Large intestine (tissue), 3 donors: Measurements from ENCODE around the gene EXOC4. TPM values are rescaled to one million over a fixed set of nuclear protein-coding genes. Genes with fewer than 3 reads are reported as not detected.

Source experiments
- DNase-seq, 2 donors: peaks; one replicate each; pipeline versions ENCODE4 v3.0.0 to v3.0.0-alpha.2; 2013
- H3K27ac ChIP-seq: one replicate; pipeline ENCODE4 v1.5.1; 2013; ENCODE audit warnings: low read length
- H3K27me3 ChIP-seq: 2 replicates; pipeline ENCODE4 v1.6.1; 2013; ENCODE audit warnings: low read length; ENCODE audit not compliant: control insufficient read depth, insufficient read depth
- H3K36me3 ChIP-seq: 2 replicates; pipeline ENCODE4 v1.6.1; 2013; ENCODE audit warnings: low read length; ENCODE audit not compliant: control insufficient read depth, insufficient read depth
- H3K4me1 ChIP-seq: one replicate; pipeline ENCODE4 v1.6.1; 2013; ENCODE audit warnings: low read length; ENCODE audit not compliant: control insufficient read depth, insufficient read depth
- H3K4me3 ChIP-seq: one replicate; pipeline ENCODE4 v1.5.1; 2013; ENCODE audit warnings: low read length
- H3K9me3 ChIP-seq: one replicate; pipeline ENCODE4 v1.6.1; 2013; ENCODE audit warnings: mild to moderate bottlenecking, low read depth, low read length, moderate library complexity; ENCODE audit not compliant: control insufficient read depth
- WGBS: methylation state at CpG from one replicate; pipeline ENCODE4 v1.1.5; 2013; ENCODE audit warnings: low lambda C conversion rate; ENCODE audit not compliant: insufficient coverage; 5-methylcytosine and 5-hydroxymethylcytosine counted together
- polyA plus RNA-seq: library from polyadenylated mRNA; unstranded; fragments of 120-200 nt; gene quantifications from one replicate; pipeline ENCODE4 v1.2.1, GENCODE V29; 2013

The EXOC4 gene
- polyA plus RNA-seq, 1 donor, result 45.4 TPM

GRCh38 chr7:133590795-133591194 is 337.9 kb downstream of the EXOC4 start:
- no peaks in the 10 kb centered on the region for H3K27me3 ChIP-seq

DNA sequence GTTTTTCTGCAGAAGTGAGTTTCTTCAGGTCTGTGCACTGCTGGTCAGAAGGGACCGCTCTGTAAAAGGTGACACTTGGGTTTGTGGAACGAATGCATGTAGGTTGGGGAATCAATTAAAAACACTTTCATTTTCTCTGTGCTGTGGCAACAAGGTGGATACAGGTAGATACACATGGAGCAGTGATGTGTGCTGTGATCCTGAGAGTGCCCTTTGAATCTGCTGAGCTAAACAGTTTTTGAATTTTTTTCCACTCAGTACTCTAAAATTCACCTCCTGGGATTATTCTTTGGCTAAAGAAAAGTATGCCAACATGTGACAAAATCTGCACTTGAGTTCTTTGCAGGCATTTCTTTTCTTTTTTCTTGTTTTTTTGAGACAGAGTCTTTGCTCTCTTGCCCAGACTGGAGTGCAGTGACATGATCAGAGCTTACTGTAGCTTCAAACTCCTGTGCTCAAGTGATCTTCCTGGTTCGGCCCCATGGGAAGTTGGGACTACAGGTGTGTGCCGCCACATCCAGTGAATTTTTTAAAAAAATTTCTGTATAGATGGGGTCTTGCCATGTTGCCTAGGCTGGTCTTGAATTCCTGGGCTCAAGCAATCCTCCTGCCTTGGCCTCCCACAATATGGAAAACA is 338.9 kb downstream of the EXOC4 start:
- Histone ChIP-seq H3K4me3 (no peak overlapping the region), H3K27ac (no peak overlapping the region), H3K27me3 (no peaks in the 10 kb centered on the region), H3K36me3 (no peaks in the 10 kb centered on the region), H3K9me3 (no peaks in the 10 kb centered on the region), H3K4me1 (no peaks in the 10 kb centered on the region)
- DNase-seq, result peak; percentile 11 to 49
- no CpG with 5 or more reads among the region's 4 CpGs for WGBS

More at GRCh38 chr7:133590795-133591194, 337.9 kb downstream of the EXOC4 start:
- H3K9me3 ChIP-seq, result no peaks in the 10 kb centered on the region
- no peaks in the 10 kb centered on the region for H3K36me3 ChIP-seq
- no peak for DNase-seq
- H3K4me3 ChIP-seq, result no peak overlapping the region
- WGBS, result no CpG with 5 or more reads among the region's 4 CpGs
- no peak overlapping the region for H3K27ac ChIP-seq
- H3K4me1 ChIP-seq, result no peaks in the 10 kb centered on the region

GRCh38 chr7:133593561-133593960 is 340.7 kb downstream of the EXOC4 start:
- no peak for DNase-seq
- no peaks in the 10 kb centered on the region for H3K27me3 ChIP-seq

DNA sequence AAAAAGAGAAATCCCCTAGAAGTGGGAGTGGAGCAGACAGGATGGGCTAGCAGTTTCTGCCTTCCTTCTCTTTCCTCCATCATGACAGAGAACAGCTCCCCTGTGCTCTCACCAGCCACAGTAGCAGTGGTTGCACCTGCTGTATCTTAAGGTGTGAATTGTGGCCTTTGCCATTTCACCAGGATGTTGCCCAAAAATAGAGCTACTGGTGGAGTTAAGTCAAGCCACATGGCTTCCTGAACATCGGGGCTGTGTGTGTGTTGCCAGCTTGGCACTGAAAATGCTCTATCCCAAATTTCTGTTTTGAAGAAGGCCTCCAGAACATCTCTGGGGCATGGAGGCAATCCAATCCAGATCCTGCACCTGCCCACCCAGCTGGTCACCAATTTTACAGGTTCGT is 348.7 kb downstream of the EXOC4 start:
- no peaks in the 10 kb centered on the region for H3K9me3 ChIP-seq
- H3K4me1 ChIP-seq, result no peaks in the 10 kb centered on the region
- no peak for DNase-seq
- H3K36me3 ChIP-seq, result no peaks in the 10 kb centered on the region
- H3K27ac ChIP-seq, result no peak overlapping the region
- H3K4me3 ChIP-seq, result no peak overlapping the region
- H3K27me3 ChIP-seq, result no peaks in the 10 kb centered on the region
- no CpG with 5 or more reads among the region's 2 CpGs for WGBS

More at GRCh38 chr7:133593561-133593960, 340.7 kb downstream of the EXOC4 start:
- Histone ChIP-seq H3K36me3 (no peaks in the 10 kb centered on the region), H3K4me1 (no peaks in the 10 kb centered on the region), H3K4me3 (no peak overlapping the region), H3K27ac (no peak overlapping the region), H3K9me3 (no peaks in the 10 kb centered on the region)

- WGBS, result no CpG with 5 or more reads among the region's 4 CpGs
- H3K9me3 ChIP-seq, result no peaks in the 10 kb centered on the region
- H3K4me3 ChIP-seq, result no peak overlapping the region
- no peak for DNase-seq
- H3K27me3 ChIP-seq, result no peaks in the 10 kb centered on the region
- no peaks in the 10 kb centered on the region for H3K4me1 ChIP-seq
- no peak overlapping the region for H3K27ac ChIP-seq
- no peaks in the 10 kb centered on the region for H3K36me3 ChIP-seq
These were observed 349.4 kb downstream of the EXOC4 start for GRCh38 chr7:133602291-133602690.

GRCh38 chr7:133606991-133607390 is 354.1 kb downstream of the EXOC4 start:
- DNase-seq, result no peak
- 90% methylated on average over 2 of the region's 4 CpGs for WGBS
- Histone ChIP-seq H3K36me3 (no peaks in the 10 kb centered on the region), H3K27ac (no peak overlapping the region), H3K4me3 (no peak overlapping the region), H3K4me1 (peaks cover 5% of the 10 kb centered on the region), H3K9me3 (no peaks in the 10 kb centered on the region), H3K27me3 (no peaks in the 10 kb centered on the region)

- peak overlapping the region; percentile 30 for H3K27ac ChIP-seq
- no peak overlapping the region for H3K4me3 ChIP-seq
- H3K36me3 ChIP-seq, result no peaks in the 10 kb centered on the region
- no peaks in the 10 kb centered on the region for H3K9me3 ChIP-seq
- H3K4me1 ChIP-seq, result peaks cover 5% of the 10 kb centered on the region
- WGBS, result no CpG with 5 or more reads among the region's 1 CpG
- peak; percentile 29 to 62 for DNase-seq
- H3K27me3 ChIP-seq, result no peaks in the 10 kb centered on the region
These were observed 356.9 kb downstream of the EXOC4 start for GRCh38 chr7:133609806-133610205.

DNA sequence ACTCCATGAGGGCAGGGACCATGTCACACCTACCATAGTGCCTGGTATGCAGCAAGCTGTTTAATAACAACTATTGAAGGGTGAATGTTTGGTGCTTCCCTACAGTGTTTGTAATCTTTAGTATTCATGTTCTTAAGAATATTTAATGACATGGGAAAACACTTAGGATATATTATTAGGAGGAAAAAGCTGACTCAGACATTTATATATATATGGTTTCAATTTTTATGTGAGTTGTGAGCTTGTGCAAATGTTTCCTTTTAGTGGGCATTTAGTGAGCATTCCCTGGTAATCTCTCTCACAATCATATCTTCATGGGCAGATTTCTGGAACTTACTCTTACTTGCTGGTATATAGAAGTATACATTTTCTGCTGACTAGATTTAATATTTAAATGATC is 359.1 kb downstream of the EXOC4 start:
- DNase-seq, result no peak
- H3K4me1 ChIP-seq, result peaks cover 5% of the 10 kb centered on the region
- H3K27me3 ChIP-seq, result no peaks in the 10 kb centered on the region
- H3K27ac ChIP-seq, result no peak overlapping the region
- H3K36me3 ChIP-seq, result no peaks in the 10 kb centered on the region
- no peaks in the 10 kb centered on the region for H3K9me3 ChIP-seq
- no peak overlapping the region for H3K4me3 ChIP-seq

DNA sequence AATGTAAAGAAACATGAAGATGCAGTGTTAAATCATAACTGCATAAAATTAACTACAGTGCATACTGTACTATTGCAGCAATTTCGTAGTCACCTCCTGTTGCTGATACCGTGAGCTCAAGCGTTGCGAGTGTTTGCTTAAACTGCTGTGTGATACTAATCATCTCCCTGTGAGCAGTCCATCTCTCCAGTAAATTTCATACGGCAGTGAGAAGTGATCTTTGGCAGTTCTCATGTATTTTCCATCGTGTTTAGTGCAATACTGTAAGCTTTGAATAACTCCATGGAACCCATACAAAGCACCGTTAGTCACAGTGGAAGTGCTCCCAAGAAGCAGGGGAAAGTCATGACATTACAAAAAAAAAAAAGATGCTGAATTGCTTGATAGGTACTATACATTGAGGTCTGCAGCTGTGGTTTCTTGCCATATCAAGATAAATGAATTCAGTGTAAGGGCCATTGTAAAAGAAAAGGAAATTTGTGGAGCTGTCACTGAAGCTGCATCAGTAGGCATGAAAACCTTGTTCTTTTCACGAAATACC is 360.4 kb downstream of the EXOC4 start:
- Histone ChIP-seq H3K27me3 (no peaks in the 10 kb centered on the region), H3K9me3 (no peaks in the 10 kb centered on the region), H3K36me3 (no peaks in the 10 kb centered on the region), H3K4me3 (no peak overlapping the region), H3K4me1 (peaks cover 5% of the 10 kb centered on the region), H3K27ac (no peak overlapping the region)
- 100% methylated on average over 1 of the region's 8 CpGs for WGBS
- DNase-seq, result no peak

DNA sequence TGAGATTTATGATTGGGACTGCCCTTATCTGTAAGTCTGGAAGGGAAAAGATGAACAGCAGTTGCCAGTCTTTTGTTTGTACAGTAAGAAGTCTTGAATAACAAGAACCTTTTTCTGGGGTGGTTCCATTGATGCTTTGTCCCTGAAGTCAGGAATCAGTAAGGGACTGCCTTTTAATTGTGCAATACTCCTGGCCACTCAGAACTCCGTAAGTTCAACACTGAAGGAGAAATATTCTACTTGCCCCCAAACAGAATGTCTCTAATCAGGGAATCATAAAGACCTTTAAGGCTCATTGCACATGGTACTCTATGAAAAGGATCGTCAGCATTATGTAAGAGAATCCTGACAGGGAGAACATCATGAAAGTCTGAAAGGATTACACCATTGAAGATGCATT is 361.4 kb downstream of the EXOC4 start:
- H3K36me3 ChIP-seq, result no peaks in the 10 kb centered on the region
- no peaks in the 10 kb centered on the region for H3K9me3 ChIP-seq
- WGBS, result 100% methylated on average over 1 of the region's 2 CpGs
- no peaks in the 10 kb centered on the region for H3K27me3 ChIP-seq
- no peak overlapping the region for H3K27ac ChIP-seq
- H3K4me1 ChIP-seq, result peaks cover 1% of the 10 kb centered on the region
- H3K4me3 ChIP-seq, result no peak overlapping the region
- no peak for DNase-seq

DNA sequence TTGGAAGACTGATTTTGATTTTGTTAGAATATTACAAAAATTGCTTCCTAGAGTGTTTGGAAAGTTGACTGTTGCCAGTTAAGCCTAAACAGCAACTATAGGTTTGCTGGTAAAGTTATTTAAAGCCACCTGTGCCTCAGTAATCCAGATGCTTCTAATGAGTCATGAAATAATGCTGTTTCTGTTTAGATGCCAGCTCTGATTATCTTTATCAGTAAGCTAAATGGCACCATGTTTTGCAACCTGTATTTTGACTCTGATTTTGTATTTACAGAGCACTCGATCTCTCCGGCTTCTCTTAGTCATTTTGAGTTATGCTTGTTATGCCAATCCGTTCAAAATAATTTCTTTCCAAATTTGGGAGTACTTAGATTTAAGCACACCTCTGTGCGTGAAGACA is 366.1 kb downstream of the EXOC4 start:
- WGBS, result 83% methylated on average over 2 of the region's 4 CpGs
- DNase-seq, result no peak
- no peak overlapping the region for H3K27ac ChIP-seq
- H3K36me3 ChIP-seq, result no peaks in the 10 kb centered on the region
- no peaks in the 10 kb centered on the region for H3K27me3 ChIP-seq
- H3K9me3 ChIP-seq, result no peaks in the 10 kb centered on the region
- no peak overlapping the region for H3K4me3 ChIP-seq
- H3K4me1 ChIP-seq, result no peaks in the 10 kb centered on the region
